ENCODE measurements around the gene CCDC57. TPM values are rescaled to one million over a fixed set of nuclear protein-coding genes. Genes with fewer than 3 reads are reported as not detected.

CCDC57 gene
- total and polyA plus RNA-seq, 2 of the 4 experiments (the other 2 are of a cell fraction), result 7.3 to 31.3 TPM

DNA sequence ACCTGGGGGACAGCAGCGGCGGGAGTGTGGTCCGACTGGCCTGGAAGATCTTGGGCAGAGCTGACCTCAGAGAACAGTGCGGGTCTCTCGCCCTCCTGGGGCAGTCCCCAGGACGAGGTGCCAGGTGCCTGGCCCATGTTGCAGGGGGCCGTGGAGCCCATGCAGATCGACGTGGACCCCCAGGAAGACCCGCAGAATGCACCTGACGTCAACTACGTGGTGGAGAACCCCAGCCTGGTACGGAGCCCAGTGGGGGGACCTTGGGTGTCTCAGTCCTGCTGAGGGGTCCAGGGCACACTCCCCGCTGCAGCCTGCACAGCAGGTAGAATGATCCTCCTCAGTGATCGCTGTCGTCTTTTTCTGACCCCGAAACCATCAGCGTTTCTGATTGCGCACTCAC, 159.5 kb downstream of the CCDC57 start:
- intact Hi-C loops (cut with micrococcal nuclease), result no loop called here
- Histone ChIP-seq H3K9me3 (ENCODE audit: control insufficient read depth, insufficient read depth, low read length) (no peaks in the 10 kb centered on the region), H2BK5ac (ENCODE audit: low read depth, low read length, poor library complexity, severe bottlenecking) (no peak overlapping the region), H3K4me3 (ENCODE audit: insufficient read depth, low read depth, low read length) (peak overlapping the region; percentile 99; the same call in 1 of the 2 replicates), H3K23ac (ENCODE audit: low read depth, low read length) (no peak overlapping the region), H3K27me3 (ENCODE audit: control insufficient read depth, insufficient read depth, low read length) (no peaks in the 10 kb centered on the region), H3K27ac (ENCODE audit: insufficient read depth, low read length) (no peak overlapping the region), H2BK20ac (ENCODE audit: low read depth, low read length) (no peak overlapping the region), H2AK5ac (ENCODE audit: low read depth, low read length) (no peak overlapping the region), H3K9me1 (ENCODE audit: insufficient read depth, low read length) (peaks cover 5% of the 10 kb centered on the region), H2AK9ac (replicated peaks; ENCODE audit: low read depth, low read length, poor library complexity) (peak overlapping the region; percentile 60), H3K4ac (ENCODE audit: low read depth, low read length) (no peak overlapping the region), H2BK120ac (ENCODE audit: low read depth, low read length) (no peak overlapping the region), H4K8ac (ENCODE audit: low read depth in 2 of 2, low read length in 2 of 2) (no peak overlapping the region), H2AFZ (replicated peaks; ENCODE audit: low read length, poor library complexity) (no peak overlapping the region), H3K4me1 (ENCODE audit: control insufficient read depth, insufficient read depth, low read length) (peaks cover 18% of the 10 kb centered on the region), H4K5ac (ENCODE audit: low read depth, low read length) (no peak overlapping the region), H3K18ac (ENCODE audit: low read depth, low read length) (no peak overlapping the region), H2BK15ac (ENCODE audit: low read depth, low read length) (no peak overlapping the region), H4K91ac (ENCODE audit: insufficient read depth, low read depth, low read length) (no peak overlapping the region), H3K56ac (ENCODE audit: extremely low read depth, insufficient read depth, low read length) (no peak overlapping the region), H3K4me2 (ENCODE audit: low read depth, low read length) (peak overlapping the region; percentile 93; the same call in 1 of the 2 replicates), H3K79me1 (ENCODE audit: low read depth in 1 of 2, low read length in 2 of 2) (peaks cover 16 to 45% of the 10 kb centered on the region in 2 experiments), H3K36me3 (ENCODE audit: control insufficient read depth, insufficient read depth, low read length) (peaks cover 58% of the 10 kb centered on the region), H3K9ac (ENCODE audit: low read depth, low read length) (no peak overlapping the region; the same call in 1 of the 2 replicates), H4K20me1 (ENCODE audit: insufficient read depth, low read length) (peaks cover 4% of the 10 kb centered on the region; the same call in 1 of the 2 replicates), H3K14ac (replicated peaks; ENCODE audit: low read depth, low read length) (no peak overlapping the region)
- DNase-seq (no peak), ATAC-seq (ENCODE audit: low read depth) (no peak)
- ChIA-PET POLR2A (ENCODE audit: unreplicated experiment) (no interaction called here), CTCF (no interaction called here)
- dilution Hi-C loops (cut with HindIII; ENCODE audit: low sequenced_read_pairs, unreplicated experiment), result no loop called here
- in situ Hi-C loops (cut with MboI; ENCODE audit: low sequenced_read_pairs), result no loop called here
- WGBS, 2 experiments (ENCODE audit: extremely low coverage in 2 of 2, insufficient read length in 1 of 2), result 93% methylated on average over 11 of the region's 19 CpGs; no CpG with 5 or more reads in 1 of the 2 experiments
- BruUV-seq (replicated peaks), result no TSS peak
- TF ChIP-seq, protein P1, sequence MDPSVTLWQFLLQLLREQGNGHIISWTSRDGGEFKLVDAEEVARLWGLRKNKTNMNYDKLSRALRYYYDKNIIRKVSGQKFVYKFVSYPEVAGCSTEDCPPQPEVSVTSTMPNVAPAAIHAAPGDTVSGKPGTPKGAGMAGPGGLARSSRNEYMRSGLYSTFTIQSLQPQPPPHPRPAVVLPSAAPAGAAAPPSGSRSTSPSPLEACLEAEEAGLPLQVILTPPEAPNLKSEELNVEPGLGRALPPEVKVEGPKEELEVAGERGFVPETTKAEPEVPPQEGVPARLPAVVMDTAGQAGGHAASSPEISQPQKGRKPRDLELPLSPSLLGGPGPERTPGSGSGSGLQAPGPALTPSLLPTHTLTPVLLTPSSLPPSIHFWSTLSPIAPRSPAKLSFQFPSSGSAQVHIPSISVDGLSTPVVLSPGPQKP (IDR thresholded peaks at IDR 0.05; ENCODE audit: borderline replicate concordance, low read depth, low read length), result no peak
- TF ChIP-seq NFE2L2 (IDR thresholded peaks at IDR 0.05; ENCODE audit: low read depth, low read length) (no peak), SMC3 (IDR thresholded peaks at IDR 0.05; ENCODE audit: low read depth, low read length) (no peak), MAZ (IDR thresholded peaks at IDR 0.05; ENCODE audit: borderline replicate concordance, low read depth, low read length) (no peak), CHD1 (IDR thresholded peaks at IDR 0.05; ENCODE audit: low read depth, low read length) (no peak)
- TF ChIP-seq, protein P2, sequence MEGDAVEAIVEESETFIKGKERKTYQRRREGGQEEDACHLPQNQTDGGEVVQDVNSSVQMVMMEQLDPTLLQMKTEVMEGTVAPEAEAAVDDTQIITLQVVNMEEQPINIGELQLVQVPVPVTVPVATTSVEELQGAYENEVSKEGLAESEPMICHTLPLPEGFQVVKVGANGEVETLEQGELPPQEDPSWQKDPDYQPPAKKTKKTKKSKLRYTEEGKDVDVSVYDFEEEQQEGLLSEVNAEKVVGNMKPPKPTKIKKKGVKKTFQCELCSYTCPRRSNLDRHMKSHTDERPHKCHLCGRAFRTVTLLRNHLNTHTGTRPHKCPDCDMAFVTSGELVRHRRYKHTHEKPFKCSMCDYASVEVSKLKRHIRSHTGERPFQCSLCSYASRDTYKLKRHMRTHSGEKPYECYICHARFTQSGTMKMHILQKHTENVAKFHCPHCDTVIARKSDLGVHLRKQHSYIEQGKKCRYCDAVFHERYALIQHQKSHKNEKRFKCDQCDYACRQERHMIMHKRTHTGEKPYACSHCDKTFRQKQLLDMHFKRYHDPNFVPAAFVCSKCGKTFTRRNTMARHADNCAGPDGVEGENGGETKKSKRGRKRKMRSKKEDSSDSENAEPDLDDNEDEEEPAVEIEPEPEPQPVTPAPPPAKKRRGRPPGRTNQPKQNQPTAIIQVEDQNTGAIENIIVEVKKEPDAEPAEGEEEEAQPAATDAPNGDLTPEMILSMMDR (conservative IDR thresholded peaks at IDR 0.05; ENCODE audit: low read depth, low read length), result no peak

All from IMR-90 (cell line).